ENCODE data around the gene EPHX1. TPM values are rescaled to one million over a fixed set of nuclear protein-coding genes. Genes with fewer than 3 reads are reported as not detected.

Gene EPHX1
- total and polyA plus RNA-seq, 10 of the 15 experiments (the other 5 are each of a cell fraction or from before 2014, with no cell fraction given): 0.33 to 2.9 (median 0.78) TPM; not detected in 2

- no peak for TF ChIP-seq NR2C2 (IDR thresholded peaks at IDR 0.05; ENCODE audit: borderline replicate concordance, control insufficient read depth, insufficient read length, low read depth)
- TF ChIP-seq CBX3 (IDR thresholded peaks at IDR 0.05; ENCODE audit: borderline replicate concordance, low read depth): no peak
- no peak for TF ChIP-seq GATAD2B (conservative IDR thresholded peaks at IDR 0.05; ENCODE audit: low read depth)
- no peak for TF ChIP-seq NR2F1 (conservative IDR thresholded peaks at IDR 0.05)
- no peak for TF ChIP-seq IKZF1 (conservative IDR thresholded peaks at IDR 0.05)
Observed at GRCh38 chr1:225834417-225835329, 24.7 kb downstream of the EPHX1 start (continued).

GRCh38 chr1:225835856-225836255, 25.9 kb downstream of the EPHX1 start:
- WGBS (ENCODE audit: insufficient coverage, insufficient replicate concordance, low lambda C conversion rate, missing lambda C conversion rate): 43% methylated on average over 3 of the region's 3 CpGs
- no peak overlapping the region for H3K9ac ChIP-seq (ENCODE audit: control insufficient read depth, insufficient read depth, low read length)
- POLR2A ChIA-PET: interaction anchor here (0.7 kb wide), 1 partner anchor 94 kb away, joined by 8 read pairs; no protein-coding TSS in a partner anchor
- H4K20me1 ChIP-seq (ENCODE audit: control insufficient read depth, insufficient read depth): no peaks in the 10 kb centered on the region
- in situ Hi-C loops (cut with MboI) (no loop called here), intact Hi-C loops (cut with micrococcal nuclease; ENCODE audit: unreplicated experiment) (no loop called here)
- RAD21 ChIA-PET (ENCODE audit: unreplicated experiment): no interaction called here
- no peaks in the 10 kb centered on the region for H3K4me1 ChIP-seq (ENCODE audit: control insufficient read depth, insufficient read depth, low read length)
- H2AFZ ChIP-seq (ENCODE audit: control insufficient read depth, low read depth, low read length): no peak overlapping the region
- H3K9me3 ChIP-seq (replicated peaks; ENCODE audit: control insufficient read depth, insufficient read depth, low read length): no peaks in the 10 kb centered on the region
- TF ChIP-seq FOS (IDR thresholded peaks at IDR 0.05; ENCODE audit: borderline replicate concordance, extremely low read depth, insufficient read length): no peak
- TF ChIP-seq NKRF (conservative IDR thresholded peaks at IDR 0.05): no peak
- no peak for TF ChIP-seq KAT2A (conservative IDR thresholded peaks at IDR 0.05; ENCODE audit: control insufficient read depth, low read depth, low read length)
- TF ChIP-seq CHD1 (IDR thresholded peaks at IDR 0.05; ENCODE audit: low read depth, low read length): no peak
- TF ChIP-seq RELA (IDR thresholded peaks at IDR 0.05; ENCODE audit: borderline replicate concordance, partially characterized antibody): no peak
- TF ChIP-seq MYB (IDR thresholded peaks at IDR 0.05; ENCODE audit: borderline replicate concordance, low read depth, low read length): no peak
- TF ChIP-seq MXI1 (IDR thresholded peaks at IDR 0.05; ENCODE audit: low read depth, low read length): no peak
- no peak for TF ChIP-seq PML (IDR thresholded peaks at IDR 0.05; ENCODE audit: low read length)
- TF ChIP-seq ZNF384 (IDR thresholded peaks at IDR 0.05; ENCODE audit: borderline replicate concordance, low read depth, low read length): no peak
- no peak for TF ChIP-seq BCL11A (IDR thresholded peaks at IDR 0.05; ENCODE audit: low read depth, low read length)
- TF ChIP-seq ESRRA (IDR thresholded peaks at IDR 0.05; ENCODE audit: low read length): no peak
- TF ChIP-seq SIN3A (IDR thresholded peaks at IDR 0.05; ENCODE audit: low read depth, low read length): no peak
- no peak for TF ChIP-seq TAF1 (IDR thresholded peaks at IDR 0.05; ENCODE audit: borderline replicate concordance, low read depth, low read length)
- no peak for TF ChIP-seq HDAC2 (IDR thresholded peaks at IDR 0.05)
- no peak for TF ChIP-seq POU2F2 (IDR thresholded peaks at IDR 0.05; ENCODE audit: borderline replicate concordance, low read depth, low read length)
- no peak for TF ChIP-seq IRF3 (IDR thresholded peaks at IDR 0.05)
- no peak overlapping the region for H3K4me3 ChIP-seq
- no peak for ATAC-seq
- BruUV-seq (replicated peaks): no TSS peak
- CTCF ChIA-PET: no interaction called here
- DNase-seq (ENCODE audit: low read depth, low spot score): no peak
- H3K4me2 ChIP-seq (ENCODE audit: control insufficient read depth, insufficient read depth): no peak overlapping the region
- H3K27ac ChIP-seq (ENCODE audit: control insufficient read depth, insufficient read depth): no peak overlapping the region
- SMC1A ChIA-PET (ENCODE audit: uncharacterized antibody, unreplicated experiment): no interaction called here
- no peaks in the 10 kb centered on the region for H3K79me2 ChIP-seq (ENCODE audit: control insufficient read depth, insufficient read depth, low read length)
- H3K36me3 ChIP-seq (ENCODE audit: control insufficient read depth in 2 of 2, insufficient read depth in 2 of 2, low read length in 1 of 2): no peaks in the 10 kb centered on the region
- no peaks in the 10 kb centered on the region for H3K27me3 ChIP-seq (replicated peaks in 1 of 2; ENCODE audit: control insufficient read depth in 2 of 2, insufficient read depth in 2 of 2, low read length in 1 of 2)
- FAIRE-seq: no peak
